ENCODE results near the gene NEGR1. TPM values are rescaled to one million over a fixed set of nuclear protein-coding genes. Genes with fewer than 3 reads are reported as not detected.

The NEGR1 gene
- total RNA-seq, 1 donor from 2014 or later, result 0.58 TPM

- Mint-ChIP-seq H3K4me1 (peaks cover 5% of the 10 kb centered on the region), H3K27me3 (ENCODE audit: low read depth) (no peaks in the 10 kb centered on the region), H3K27ac (ENCODE audit: unreplicated experiment) (no peak overlapping the region), H3K36me3 (ENCODE audit: low read depth) (no peaks in the 10 kb centered on the region), H3K9me3 (no peaks in the 10 kb centered on the region), H3K4me3 (no peak overlapping the region)
- DNase-seq (ENCODE audit: low read depth, low spot score), result no peak
- no peak for TF ChIP-seq CTCF (conservative IDR thresholded peaks at IDR 0.05)
These were observed 421.3 kb downstream of the NEGR1 start for GRCh38 chr1:71861022-71861421.

- Mint-ChIP-seq H3K36me3 (ENCODE audit: low read depth) (no peaks in the 10 kb centered on the region), H3K27me3 (ENCODE audit: low read depth) (no peaks in the 10 kb centered on the region), H3K27ac (ENCODE audit: unreplicated experiment) (no peak overlapping the region), H3K9me3 (no peaks in the 10 kb centered on the region), H3K4me3 (no peak overlapping the region), H3K4me1 (peaks cover 5% of the 10 kb centered on the region)
- no peak for DNase-seq (ENCODE audit: low read depth, low spot score)
- TF ChIP-seq CTCF (conservative IDR thresholded peaks at IDR 0.05), result no peak
These were observed 422.5 kb downstream of the NEGR1 start for GRCh38 chr1:71859806-71860205.

GRCh38 chr1:71857862-71858261 is 424.5 kb downstream of the NEGR1 start:
- H3K27me3 Mint-ChIP-seq (ENCODE audit: low read depth), result no peaks in the 10 kb centered on the region
- TF ChIP-seq CTCF (conservative IDR thresholded peaks at IDR 0.05), result no peak
- no peaks in the 10 kb centered on the region for H3K36me3 Mint-ChIP-seq (ENCODE audit: low read depth)
- H3K4me3 Mint-ChIP-seq, result no peak overlapping the region
- H3K27ac Mint-ChIP-seq (ENCODE audit: unreplicated experiment), result no peak overlapping the region
- no peak for DNase-seq (ENCODE audit: low read depth, low spot score)
- peaks cover 5% of the 10 kb centered on the region for H3K4me1 Mint-ChIP-seq
- H3K9me3 Mint-ChIP-seq, result no peaks in the 10 kb centered on the region

GRCh38 chr1:71853360-71853759 is 429.0 kb downstream of the NEGR1 start:
- H3K9me3 Mint-ChIP-seq, result no peaks in the 10 kb centered on the region
- no peak overlapping the region for H3K4me3 Mint-ChIP-seq
- H3K27ac Mint-ChIP-seq (ENCODE audit: unreplicated experiment), result no peak overlapping the region
- H3K36me3 Mint-ChIP-seq (ENCODE audit: low read depth), result no peaks in the 10 kb centered on the region
- TF ChIP-seq CTCF (conservative IDR thresholded peaks at IDR 0.05), result no peak
- H3K27me3 Mint-ChIP-seq (ENCODE audit: low read depth), result no peaks in the 10 kb centered on the region
- H3K4me1 Mint-ChIP-seq, result peaks cover 5% of the 10 kb centered on the region
- no peak for DNase-seq (ENCODE audit: low read depth, low spot score)

- no peak for TF ChIP-seq CTCF (conservative IDR thresholded peaks at IDR 0.05)
- no peaks in the 10 kb centered on the region for H3K9me3 Mint-ChIP-seq
- H3K27ac Mint-ChIP-seq (ENCODE audit: unreplicated experiment), result no peak overlapping the region
- H3K27me3 Mint-ChIP-seq (ENCODE audit: low read depth), result no peaks in the 10 kb centered on the region
- H3K4me3 Mint-ChIP-seq, result no peak overlapping the region
- H3K36me3 Mint-ChIP-seq (ENCODE audit: low read depth), result no peaks in the 10 kb centered on the region
- DNase-seq (ENCODE audit: low read depth, low spot score), result no peak
- H3K4me1 Mint-ChIP-seq, result no peaks in the 10 kb centered on the region
These were observed 431.4 kb downstream of the NEGR1 start for GRCh38 chr1:71850936-71851335.

- DNase-seq (ENCODE audit: low read depth, low spot score), result no peak
- H3K9me3 Mint-ChIP-seq, result no peaks in the 10 kb centered on the region
- no peaks in the 10 kb centered on the region for H3K36me3 Mint-ChIP-seq (ENCODE audit: low read depth)
- no peaks in the 10 kb centered on the region for H3K4me1 Mint-ChIP-seq
- TF ChIP-seq CTCF (conservative IDR thresholded peaks at IDR 0.05), result no peak
- H3K27ac Mint-ChIP-seq (ENCODE audit: unreplicated experiment), result no peak overlapping the region
- H3K4me3 Mint-ChIP-seq, result no peak overlapping the region
- no peaks in the 10 kb centered on the region for H3K27me3 Mint-ChIP-seq (ENCODE audit: low read depth)
These were observed 431.8 kb downstream of the NEGR1 start for GRCh38 chr1:71850515-71850914.
